HuH-7.5 (cell line): Measurements from ENCODE around the gene HOOK2.
"Not testable (repeated sequence)": the region's sequence is repeated elsewhere in the genome, so short reads cannot be mapped to it uniquely, and the experiment has no call there.

Experiments used
- DNase-seq: peaks from one replicate; pipeline ENCODE4 v3.0.0; 2011; ENCODE audit warnings: low spot score

The HOOK2 gene

GRCh38 chr19:12774588-12775555 lies at the start of gene HOOK2:
HOOK2 (minus strand) TSS chr19:12775552; CDS start chr19:12775449, 103 bp downstream.
- peak; percentile 65 for DNase-seq

- no peak for DNase-seq
Measured at GRCh38 chr19:12821761-12822160, 46.4 kb upstream of the HOOK2 start.

GRCh38 chr19:12817810-12818209 lies 42.5 kb upstream of the HOOK2 start:
- not testable (repeated sequence) for DNase-seq

GRCh38 chr19:12817188-12817587 lies 41.8 kb upstream of the HOOK2 start:
- not testable (repeated sequence) for DNase-seq

- no peak for DNase-seq
Measured at GRCh38 chr19:12815088-12815487, 39.7 kb upstream of the HOOK2 start.

GRCh38 chr19:12806242-12807081 lies 31.1 kb upstream of the HOOK2 start, which contains the start of gene RNASEH2A:
RNASEH2A (plus strand) TSS chr19:12806584; CDS start chr19:12806674, 90 bp downstream.
- DNase-seq = peak; percentile 96

GRCh38 chr19:12804051-12804450 lies 28.7 kb upstream of the HOOK2 start:
- no peak for DNase-seq

- DNase-seq = no peak
Measured at GRCh38 chr19:12802267-12803106, 27.1 kb upstream of the HOOK2 start.

GRCh38 chr19:12801466-12802266 lies 26.3 kb upstream of the HOOK2 start, which contains the start of the genes PRDX2 and THSD8:
PRDX2 (minus strand) TSS chr19:12801800; CDS start chr19:12801261, 539 bp downstream.
THSD8 (plus strand) TSS chr19:12802069; CDS start chr19:12802072, 3 bp downstream.
- DNase-seq = peak; percentile 85

GRCh38 chr19:12800923-12801465 lies 25.6 kb upstream of the HOOK2 start:
- no peak for DNase-seq

GRCh38 chr19:12800466-12800770 lies 25.1 kb upstream of the HOOK2 start:
- DNase-seq = no peak

GRCh38 chr19:12799742-12800465 lies 24.6 kb upstream of the HOOK2 start:
- DNase-seq = no peak

GRCh38 chr19:12797607-12798006 lies 22.3 kb upstream of the HOOK2 start:
- not testable (repeated sequence) for DNase-seq

- DNase-seq = no peak
Measured at GRCh38 chr19:12797141-12797587, 21.8 kb upstream of the HOOK2 start.

- DNase-seq = peak; percentile 84
Measured at GRCh38 chr19:12796146-12797071, 21.1 kb upstream of the HOOK2 start.

GRCh38 chr19:12794971-12795381 lies 19.6 kb upstream of the HOOK2 start:
- no peak for DNase-seq

- DNase-seq = no peak
Measured at GRCh38 chr19:12794196-12794941, 19.0 kb upstream of the HOOK2 start.
